GM18499 (cell line): Measurements from ENCODE around the gene PLEKHO2.
"Not testable (repeated sequence)": the region's sequence is repeated elsewhere in the genome, so short reads cannot be mapped to it uniquely, and the experiment has no call there.

ENCODE experiments used
- ATAC-seq: cut with Tn5 transposase; IDR thresholded peaks from one replicate; pipeline ENCODE4 v1.9.1; 2021; ENCODE audit warnings: moderate number of reproducible peaks; ENCODE audit not compliant: insufficient read depth, unreplicated experiment

The PLEKHO2 gene

GRCh38 chr15:64841344-64842095 is at the start of gene PLEKHO2:
PLEKHO2 (plus strand) TSS chr15:64841915; CDS start chr15:64842017, 102 bp downstream.
- ATAC-seq = no peak

DNA sequence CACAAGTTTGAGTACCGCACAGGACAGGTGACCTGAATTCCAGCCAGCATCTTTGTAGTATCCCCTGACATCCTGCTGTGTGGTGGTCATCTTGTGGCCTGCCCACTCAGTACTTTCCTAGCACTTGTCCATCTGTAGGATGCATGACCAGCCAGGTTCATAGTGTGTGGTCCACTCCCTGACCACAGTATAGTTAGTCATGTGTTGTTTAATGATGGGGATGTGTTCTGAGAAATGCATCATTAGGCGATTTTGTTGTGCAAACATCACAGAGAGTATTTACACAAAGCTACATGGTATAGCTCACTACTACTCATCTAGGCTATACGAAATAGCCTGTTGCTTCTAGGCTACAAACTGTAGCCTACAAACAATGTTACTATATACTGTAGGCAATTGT is 49.4 kb upstream of the PLEKHO2 start:
- ATAC-seq = no peak

DNA sequence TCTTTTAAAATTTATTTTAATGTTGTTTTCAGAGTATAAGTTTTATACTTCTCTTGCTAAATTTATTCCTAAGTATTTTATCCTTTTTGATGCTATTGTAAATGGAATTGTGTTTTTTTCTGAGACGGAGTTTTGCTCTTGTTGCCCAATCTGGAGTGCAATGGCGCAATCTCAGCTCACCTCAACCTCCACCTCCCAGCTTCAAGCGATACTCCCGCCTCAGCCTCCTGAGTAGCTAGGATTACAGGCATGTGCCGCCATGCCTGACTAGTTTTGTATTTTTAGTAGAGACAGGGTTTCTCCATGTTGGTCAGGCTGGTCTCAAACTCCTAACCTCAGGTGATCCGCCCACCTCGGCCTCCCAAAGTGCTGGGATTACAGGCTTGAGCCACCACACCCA is 46.4 kb upstream of the PLEKHO2 start:
- not testable (repeated sequence) for ATAC-seq

DNA sequence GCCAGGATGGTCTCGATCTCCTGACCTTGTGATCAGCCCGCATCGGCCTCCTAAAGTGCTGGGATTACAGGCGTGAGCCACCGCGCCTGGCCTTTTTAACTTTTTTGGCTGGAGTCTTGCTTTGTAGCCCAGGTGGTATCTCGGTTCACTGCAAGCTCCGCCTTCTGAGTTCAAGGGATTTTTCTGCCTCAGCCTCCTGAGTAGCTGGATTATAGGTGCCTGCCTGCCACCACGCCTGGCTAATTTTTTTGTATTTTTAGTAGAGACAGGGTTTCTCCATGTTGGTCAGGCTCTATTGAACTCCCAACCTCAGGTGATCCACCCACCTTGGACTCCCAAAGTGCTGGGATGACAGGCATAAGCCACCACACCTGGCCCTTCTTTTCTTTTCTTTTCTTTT is 45.8 kb upstream of the PLEKHO2 start:
- not testable (repeated sequence) for ATAC-seq

- not testable (repeated sequence) for ATAC-seq
Observed at GRCh38 chr15:64798905-64799304, 42.8 kb upstream of the PLEKHO2 start.

GRCh38 chr15:64800476-64800875 is 41.2 kb upstream of the PLEKHO2 start:
- no peak for ATAC-seq

DNA sequence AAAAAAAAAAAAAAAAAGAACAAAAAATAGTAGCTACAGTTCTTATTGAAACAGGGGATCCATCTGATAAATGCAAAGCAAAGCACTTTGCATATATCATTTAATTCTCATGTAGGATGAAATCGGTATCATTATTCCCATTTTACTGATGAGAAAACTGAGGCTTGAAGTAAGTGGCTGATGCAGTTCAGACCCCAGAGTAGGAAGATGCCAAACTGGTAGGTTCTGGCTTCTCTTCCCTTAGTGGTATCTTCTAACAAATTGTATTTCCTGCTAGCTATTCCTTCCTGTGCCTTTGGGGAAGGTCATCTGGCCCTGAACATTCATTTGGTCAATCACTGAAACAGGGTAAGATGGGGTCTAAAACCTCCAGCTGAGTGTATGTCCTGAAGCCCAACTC is 38.2 kb upstream of the PLEKHO2 start:
- ATAC-seq = no peak

- no peak for ATAC-seq
Observed at GRCh38 chr15:64804619-64805018, 37.1 kb upstream of the PLEKHO2 start.

DNA sequence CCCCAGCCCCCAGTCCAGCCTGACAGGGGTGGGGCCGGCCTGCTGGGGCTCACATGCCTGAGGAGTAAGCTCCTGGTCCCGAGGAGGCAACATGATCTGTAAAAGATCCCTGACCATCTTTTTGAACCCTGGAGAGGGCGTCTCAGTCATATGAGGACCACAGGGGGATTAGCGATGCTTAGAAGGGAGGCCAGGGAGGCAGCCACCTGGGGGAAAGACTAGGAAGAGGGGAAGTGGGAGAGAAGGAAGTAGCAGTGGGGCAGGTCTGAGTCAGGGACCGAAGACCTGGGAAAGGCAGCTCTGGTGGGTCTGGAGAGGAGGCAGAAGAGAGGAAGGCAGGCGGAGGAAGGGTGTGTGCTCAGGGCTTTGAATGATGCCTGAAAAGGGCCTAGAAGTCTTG is 35.2 kb upstream of the PLEKHO2 start:
- no peak for ATAC-seq

DNA sequence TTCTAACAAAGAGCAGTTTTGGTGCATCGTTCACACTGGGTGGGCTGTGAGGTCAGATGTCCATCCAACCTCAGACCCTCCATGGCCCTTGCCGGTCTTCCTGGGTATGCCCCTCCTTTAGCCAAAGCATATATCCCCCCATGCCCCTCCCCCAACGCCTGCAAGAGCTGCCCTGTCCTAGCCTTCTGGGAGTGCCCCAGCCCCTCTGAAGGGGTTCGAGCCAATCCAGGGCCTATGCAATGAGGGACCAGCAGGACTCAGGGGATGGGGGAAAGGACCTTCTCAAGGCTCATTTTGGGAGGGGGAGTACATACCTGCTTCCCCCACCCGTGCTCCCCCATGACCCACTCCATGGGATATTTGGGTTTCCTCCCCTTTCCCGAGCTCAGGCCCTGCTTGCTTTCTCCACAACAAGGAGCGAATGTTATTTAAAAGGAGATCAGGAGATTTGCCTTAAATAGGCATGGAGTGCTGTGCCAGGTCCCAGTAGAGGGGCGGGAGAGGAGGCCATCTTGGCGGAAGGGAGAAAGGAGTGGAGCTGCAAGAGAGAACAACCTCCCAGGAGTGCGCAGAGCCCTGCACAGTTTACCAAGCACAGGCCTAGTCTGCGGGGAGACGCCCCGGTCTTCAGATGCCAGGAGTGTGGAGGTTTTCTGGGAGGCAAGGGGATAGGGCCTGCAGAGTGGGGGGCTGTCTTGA is 34.5 kb upstream of the PLEKHO2 start:
- ATAC-seq = no peak

GRCh38 chr15:64807751-64808222 is 33.9 kb upstream of the PLEKHO2 start:
- ATAC-seq = no peak

DNA sequence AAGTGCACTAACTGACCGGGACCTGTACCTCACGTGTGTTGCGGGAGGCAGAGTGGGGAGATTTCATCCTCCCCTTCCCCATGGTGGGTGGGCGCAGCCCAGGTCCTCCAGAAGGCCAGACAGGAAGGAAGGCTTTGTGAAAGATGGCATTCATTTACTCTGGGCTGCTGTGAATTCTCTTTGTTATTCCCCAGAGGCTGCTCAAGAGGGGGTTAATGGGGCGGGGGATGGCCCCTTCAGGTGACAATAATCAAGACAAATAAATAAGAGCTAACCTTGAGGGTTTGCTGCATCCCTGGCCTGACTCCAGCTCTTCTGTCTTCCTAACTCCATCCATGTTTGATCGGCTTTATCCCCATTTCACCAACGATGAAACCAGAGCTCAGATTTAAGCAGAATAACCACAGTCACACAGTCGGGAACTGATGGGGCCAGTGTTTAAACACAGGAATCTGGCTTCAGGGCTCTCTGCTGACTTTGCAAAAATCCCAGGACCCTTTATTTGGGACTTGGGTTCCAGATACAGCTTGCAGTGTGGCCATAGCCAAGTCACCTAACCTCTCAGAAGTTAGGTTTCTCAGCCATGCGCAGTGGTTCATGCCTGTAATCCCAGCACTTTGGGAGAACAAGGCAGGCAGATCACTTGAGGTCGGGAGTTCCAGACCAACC is 32.8 kb upstream of the PLEKHO2 start:
- ATAC-seq = no peak

DNA sequence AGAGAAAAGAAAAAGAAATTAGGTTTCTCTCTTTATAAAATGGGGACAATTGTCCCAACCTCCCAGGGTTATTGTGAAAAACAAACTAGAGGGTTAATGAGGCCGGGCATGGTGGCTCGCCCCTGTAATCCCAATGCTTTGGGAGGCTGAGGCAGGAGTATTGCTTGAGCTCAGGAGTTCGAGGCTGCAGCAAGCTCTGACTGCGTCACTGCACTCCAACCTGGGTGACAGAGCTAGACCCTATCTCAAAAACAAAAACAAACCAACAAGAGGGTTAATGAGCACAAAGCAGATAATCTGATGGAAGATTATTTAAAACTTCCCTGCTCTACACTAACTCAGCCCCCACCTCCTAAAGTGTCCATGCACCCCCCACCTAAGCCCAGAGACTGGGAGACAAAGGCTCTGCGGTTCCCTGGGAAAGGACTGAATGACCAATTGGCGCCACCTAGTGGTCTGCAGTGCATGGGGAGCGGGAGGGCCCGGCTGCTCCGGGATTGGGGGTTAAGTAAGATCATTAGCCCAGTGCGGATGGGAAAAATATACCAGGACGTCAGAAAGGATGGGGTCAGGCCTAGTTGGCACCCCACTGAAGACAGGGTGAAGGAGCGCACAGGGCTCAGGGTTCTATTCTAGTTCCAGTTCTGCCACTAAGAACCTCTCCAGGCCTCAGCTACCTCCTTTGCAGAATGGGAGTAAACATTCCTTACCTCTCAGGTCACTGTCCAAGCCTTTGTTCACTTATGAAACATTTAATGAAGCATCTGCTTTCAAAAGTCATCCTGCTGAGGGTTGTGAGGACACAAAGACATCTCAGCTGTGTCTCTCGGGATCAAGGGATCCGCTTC is 31.8 kb upstream of the PLEKHO2 start:
- ATAC-seq = no peak

GRCh38 chr15:64810497-64811326 is 31.0 kb upstream of the PLEKHO2 start:
- ATAC-seq = no peak

GRCh38 chr15:64813075-64813474 is 28.6 kb upstream of the PLEKHO2 start:
- ATAC-seq = no peak

- not testable (repeated sequence) for ATAC-seq
Observed at GRCh38 chr15:64814283-64814682, 27.4 kb upstream of the PLEKHO2 start.

- ATAC-seq = not testable (repeated sequence)
Observed at GRCh38 chr15:64814965-64815364, 26.8 kb upstream of the PLEKHO2 start.

- no peak for ATAC-seq
Observed at GRCh38 chr15:64816452-64816851, 25.3 kb upstream of the PLEKHO2 start.

GRCh38 chr15:64824929-64825430 is 16.7 kb upstream of the PLEKHO2 start:
- ATAC-seq = no peak
